ENCODE data around the gene SCGB1C1. TPM values are rescaled to one million over a fixed set of nuclear protein-coding genes. Genes with fewer than 3 reads are reported as not detected.

SCGB1C1 gene
- total RNA-seq (2022; extraction: Qiagen RNA extraction; ENCODE audit: low read depth): not detected in 5 replicates

DNA sequence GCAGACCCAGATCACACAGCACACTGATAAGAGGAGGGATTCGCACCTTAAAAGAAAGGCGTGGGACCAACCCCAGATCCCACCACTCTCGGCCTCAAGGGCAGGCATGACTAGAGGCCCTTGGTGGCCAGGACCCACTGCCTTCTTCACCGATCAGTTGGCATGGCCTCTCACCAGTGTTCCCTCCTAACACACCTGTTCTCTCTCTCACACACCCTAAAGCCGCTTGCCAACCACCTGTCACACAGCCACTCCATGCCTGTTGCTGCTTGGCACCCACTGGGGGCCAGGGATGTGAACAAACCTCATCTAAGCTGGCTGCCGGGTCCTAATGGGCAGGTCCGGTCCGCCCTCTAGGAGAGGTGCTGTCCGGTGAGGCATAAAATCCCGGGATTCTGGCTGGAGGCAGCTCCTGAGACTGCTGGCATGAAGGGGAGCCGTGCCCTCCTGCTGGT, at the start of gene SCGB1C1:
SCGB1C1 (plus strand) TSS at position 405 of the 455 bp plus-strand sequence; CDS start at position 427, 22 bp downstream.

DNA sequence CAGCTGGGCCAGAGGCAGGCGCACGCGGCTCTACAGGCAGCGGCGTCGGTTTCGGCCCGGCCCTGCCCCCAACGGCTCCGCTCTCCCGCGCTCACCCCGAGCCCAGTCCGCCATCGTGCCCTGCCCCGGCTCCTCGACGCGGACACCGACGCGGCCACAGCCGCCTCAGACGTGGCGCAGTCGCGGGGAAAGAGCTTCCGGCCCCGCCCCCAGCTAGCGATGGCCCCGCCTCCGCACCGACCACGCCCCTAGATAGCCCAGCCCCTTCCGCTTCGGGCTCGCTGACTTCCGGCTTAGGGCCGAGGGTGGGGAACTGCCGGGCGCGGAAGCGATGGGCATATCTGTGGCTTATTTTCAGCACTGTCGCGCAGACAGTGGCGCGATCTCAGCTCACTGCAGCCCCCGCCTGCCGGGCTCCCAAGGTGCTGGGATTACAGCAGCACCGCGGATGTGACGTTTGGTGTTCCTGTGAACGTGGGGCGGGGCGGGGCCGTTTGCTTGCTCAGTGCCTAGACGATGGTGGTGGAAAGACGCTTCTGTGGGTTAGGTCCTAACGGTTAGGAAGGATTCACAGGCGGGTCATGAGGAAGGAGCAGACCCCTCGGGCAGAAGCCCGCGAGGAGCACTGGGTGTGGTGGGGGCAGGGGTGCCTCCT, 14.5 kb downstream of the SCGB1C1 start, which contains the start of the genes BET1L and RIC8A:
BET1L (minus strand) TSS at position 192 of the 655 bp plus-strand sequence; CDS start at position 114, 78 bp downstream.
RIC8A (plus strand) TSS at position 501 of the 655 bp plus-strand sequence. CDS start 1,147 bp downstream, outside the sequence.

GRCh38 chr11:235997-236773, 43.3 kb downstream of the SCGB1C1 start, which contains the start of gene SIRT3:
Gene SIRT3, minus strand, starts transcription at chr11:236342. Its CDS starts 14 bp downstream, at chr11:236328.

GRCh38 chr11:236774-237767, 44.2 kb downstream of the SCGB1C1 start, which contains the start of gene PSMD13:
Gene PSMD13, plus strand, starts transcription at chr11:236976. Its CDS starts 74 bp downstream, at chr11:237050.

Other genes with a start within 250 kb of the SCGB1C1 start
- gene BET1L, start 14.3 kb downstream of the SCGB1C1 start, total RNA-seq (2022; extraction: Qiagen RNA extraction; ENCODE audit: low read depth): 44.8 to 49.3 TPM (median 46.7 TPM) in 5 replicates
- gene RIC8A, start 14.6 kb downstream of the SCGB1C1 start, total RNA-seq (2022; extraction: Qiagen RNA extraction; ENCODE audit: low read depth): 107 to 133 TPM (median 117 TPM) in 5 replicates
- gene SIRT3, start 43.3 kb downstream of the SCGB1C1 start, total RNA-seq (2022; extraction: Qiagen RNA extraction; ENCODE audit: low read depth): 15.5 to 20.5 TPM (median 18.7 TPM) in 5 replicates
- 170 to 204 TPM (median 173 TPM) in 5 replicates for gene PSMD13, start 43.9 kb downstream of the SCGB1C1 start, total RNA-seq (2022; extraction: Qiagen RNA extraction; ENCODE audit: low read depth)
- gene NLRP6, start 85.3 kb downstream of the SCGB1C1 start, total RNA-seq (2022; extraction: Qiagen RNA extraction; ENCODE audit: low read depth): not detected in 5 replicates
- 6.9 to 13.3 TPM (median 12.1 TPM) in 5 replicates for gene PGGHG, start 96.0 kb downstream of the SCGB1C1 start, total RNA-seq (2022; extraction: Qiagen RNA extraction; ENCODE audit: low read depth)
- not detected in 5 replicates for gene IFITM5, start 106.4 kb downstream of the SCGB1C1 start, total RNA-seq (2022; extraction: Qiagen RNA extraction; ENCODE audit: low read depth)
- 48.8 to 60.8 TPM (median 58.8 TPM) in 5 replicates for gene IFITM2, start 114.7 kb downstream of the SCGB1C1 start, total RNA-seq (2022; extraction: Qiagen RNA extraction; ENCODE audit: low read depth)
- gene IFITM1, start 121.0 kb downstream of the SCGB1C1 start, total RNA-seq (2022; extraction: Qiagen RNA extraction; ENCODE audit: low read depth): 0.24 to 1.0 TPM (median 0.52 TPM) in 5 replicates
- 22.6 to 30.1 TPM (median 28.1 TPM) in 5 replicates for gene IFITM3, start 127.8 kb downstream of the SCGB1C1 start, total RNA-seq (2022; extraction: Qiagen RNA extraction; ENCODE audit: low read depth)
- 12.3 to 21.3 TPM (median 16.7 TPM) in 5 replicates for gene B4GALNT4, start 176.4 kb downstream of the SCGB1C1 start, total RNA-seq (2022; extraction: Qiagen RNA extraction; ENCODE audit: low read depth)
- 31.8 to 41.0 TPM (median 36.8 TPM) in 5 replicates for gene PKP3, start 201.1 kb downstream of the SCGB1C1 start, total RNA-seq (2022; extraction: Qiagen RNA extraction; ENCODE audit: low read depth)
- gene SIGIRR, start 221.9 kb downstream of the SCGB1C1 start, total RNA-seq (2022; extraction: Qiagen RNA extraction; ENCODE audit: low read depth): 68.0 to 93.2 TPM (median 84.7 TPM) in 5 replicates
- gene ANO9, start 248.9 kb downstream of the SCGB1C1 start, total RNA-seq (2022; extraction: Qiagen RNA extraction; ENCODE audit: low read depth): 0.52 to 1.3 TPM (median 0.62 TPM) in 5 replicates

Data from A549 treated with DMSO at 1 μM for 4 hours (cell line).